ENCODE results near the gene SLC8A1.

Gene SLC8A1

GRCh38 chr2:40048506-40048905 lies 403.4 kb downstream of the SLC8A1 start:
- Histone ChIP-seq H3K27ac (no peak overlapping the region), H3K4me3 (no peak overlapping the region)

- Histone ChIP-seq H3K4me3 (no peak overlapping the region), H3K27ac (no peak overlapping the region)
Measured at GRCh38 chr2:40047406-40047805, 404.5 kb downstream of the SLC8A1 start.
